Liver (tissue), 3 donors: ENCODE data around the gene RPS6KA5.

ENCODE experiments used
- TAF1 ChIP-seq: conservative IDR thresholded peaks from 2 replicates; pipeline ENCODE4 v1.6.1; 2016; ENCODE audit warnings: antibody characterized with exemption, mild to moderate bottlenecking
- YY1 ChIP-seq: IDR thresholded peaks from 2 replicates; pipeline ENCODE4 v1.6.1; 2016; ENCODE audit warnings: antibody characterized with exemption, mild to moderate bottlenecking
- TF ChIP-seq, protein P1 (sequence below): fragments of 150-350 bp; IDR thresholded peaks from 2 replicates; pipeline ENCODE4 v1.5.1; 2017; ENCODE audit warnings: improper control_type of control experiment, low read depth, low read length; ENCODE audit not compliant: missing input control
- TF ChIP-seq, protein P2 (sequence below): IDR thresholded peaks from 2 replicates; pipeline ENCODE4 v1.6.1; 2016; ENCODE audit warnings: antibody characterized with exemption, mild to moderate bottlenecking
- TF ChIP-seq, protein P3 (sequence below): IDR thresholded peaks from 2 replicates; pipeline ENCODE4 v1.6.1; 2016; ENCODE audit warnings: antibody characterized with exemption
- TF ChIP-seq, protein P4 (sequence below): IDR thresholded peaks from 2 replicates; pipeline ENCODE4 v1.6.1; 2016; ENCODE audit warnings: antibody characterized with exemption
- donor health status: healthy.
- donor health status: healthy.

DNA sequence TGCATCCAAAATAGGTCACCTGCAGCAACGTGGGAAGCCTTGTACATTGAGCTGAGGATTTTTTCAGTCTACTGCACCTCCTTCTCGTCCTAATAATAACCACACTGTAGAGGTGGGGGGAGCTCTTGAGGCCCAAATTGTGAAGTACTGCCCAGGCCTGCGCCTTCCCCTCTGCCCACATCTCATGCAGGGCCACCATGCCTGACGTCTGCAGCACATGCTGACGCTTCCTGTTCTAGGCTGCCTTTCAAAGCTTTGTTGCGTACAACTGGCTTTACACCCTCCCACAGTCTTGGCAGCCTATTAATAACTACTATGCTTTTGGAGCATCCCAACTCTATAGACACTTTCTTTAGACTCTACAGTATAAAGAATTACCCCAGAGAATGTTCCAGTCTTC, 217.7 kb downstream of the RPS6KA5 start:
- TF ChIP-seq, protein P1, sequence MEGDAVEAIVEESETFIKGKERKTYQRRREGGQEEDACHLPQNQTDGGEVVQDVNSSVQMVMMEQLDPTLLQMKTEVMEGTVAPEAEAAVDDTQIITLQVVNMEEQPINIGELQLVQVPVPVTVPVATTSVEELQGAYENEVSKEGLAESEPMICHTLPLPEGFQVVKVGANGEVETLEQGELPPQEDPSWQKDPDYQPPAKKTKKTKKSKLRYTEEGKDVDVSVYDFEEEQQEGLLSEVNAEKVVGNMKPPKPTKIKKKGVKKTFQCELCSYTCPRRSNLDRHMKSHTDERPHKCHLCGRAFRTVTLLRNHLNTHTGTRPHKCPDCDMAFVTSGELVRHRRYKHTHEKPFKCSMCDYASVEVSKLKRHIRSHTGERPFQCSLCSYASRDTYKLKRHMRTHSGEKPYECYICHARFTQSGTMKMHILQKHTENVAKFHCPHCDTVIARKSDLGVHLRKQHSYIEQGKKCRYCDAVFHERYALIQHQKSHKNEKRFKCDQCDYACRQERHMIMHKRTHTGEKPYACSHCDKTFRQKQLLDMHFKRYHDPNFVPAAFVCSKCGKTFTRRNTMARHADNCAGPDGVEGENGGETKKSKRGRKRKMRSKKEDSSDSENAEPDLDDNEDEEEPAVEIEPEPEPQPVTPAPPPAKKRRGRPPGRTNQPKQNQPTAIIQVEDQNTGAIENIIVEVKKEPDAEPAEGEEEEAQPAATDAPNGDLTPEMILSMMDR: no peak
- TF ChIP-seq TAF1 (no peak), YY1 (no peak)
- TF ChIP-seq, protein P2, sequence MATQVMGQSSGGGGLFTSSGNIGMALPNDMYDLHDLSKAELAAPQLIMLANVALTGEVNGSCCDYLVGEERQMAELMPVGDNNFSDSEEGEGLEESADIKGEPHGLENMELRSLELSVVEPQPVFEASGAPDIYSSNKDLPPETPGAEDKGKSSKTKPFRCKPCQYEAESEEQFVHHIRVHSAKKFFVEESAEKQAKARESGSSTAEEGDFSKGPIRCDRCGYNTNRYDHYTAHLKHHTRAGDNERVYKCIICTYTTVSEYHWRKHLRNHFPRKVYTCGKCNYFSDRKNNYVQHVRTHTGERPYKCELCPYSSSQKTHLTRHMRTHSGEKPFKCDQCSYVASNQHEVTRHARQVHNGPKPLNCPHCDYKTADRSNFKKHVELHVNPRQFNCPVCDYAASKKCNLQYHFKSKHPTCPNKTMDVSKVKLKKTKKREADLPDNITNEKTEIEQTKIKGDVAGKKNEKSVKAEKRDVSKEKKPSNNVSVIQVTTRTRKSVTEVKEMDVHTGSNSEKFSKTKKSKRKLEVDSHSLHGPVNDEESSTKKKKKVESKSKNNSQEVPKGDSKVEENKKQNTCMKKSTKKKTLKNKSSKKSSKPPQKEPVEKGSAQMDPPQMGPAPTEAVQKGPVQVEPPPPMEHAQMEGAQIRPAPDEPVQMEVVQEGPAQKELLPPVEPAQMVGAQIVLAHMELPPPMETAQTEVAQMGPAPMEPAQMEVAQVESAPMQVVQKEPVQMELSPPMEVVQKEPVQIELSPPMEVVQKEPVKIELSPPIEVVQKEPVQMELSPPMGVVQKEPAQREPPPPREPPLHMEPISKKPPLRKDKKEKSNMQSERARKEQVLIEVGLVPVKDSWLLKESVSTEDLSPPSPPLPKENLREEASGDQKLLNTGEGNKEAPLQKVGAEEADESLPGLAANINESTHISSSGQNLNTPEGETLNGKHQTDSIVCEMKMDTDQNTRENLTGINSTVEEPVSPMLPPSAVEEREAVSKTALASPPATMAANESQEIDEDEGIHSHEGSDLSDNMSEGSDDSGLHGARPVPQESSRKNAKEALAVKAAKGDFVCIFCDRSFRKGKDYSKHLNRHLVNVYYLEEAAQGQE: no peak
- TF ChIP-seq, protein P3, sequence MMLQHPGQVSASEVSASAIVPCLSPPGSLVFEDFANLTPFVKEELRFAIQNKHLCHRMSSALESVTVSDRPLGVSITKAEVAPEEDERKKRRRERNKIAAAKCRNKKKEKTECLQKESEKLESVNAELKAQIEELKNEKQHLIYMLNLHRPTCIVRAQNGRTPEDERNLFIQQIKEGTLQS: no peak
- TF ChIP-seq, protein P4, sequence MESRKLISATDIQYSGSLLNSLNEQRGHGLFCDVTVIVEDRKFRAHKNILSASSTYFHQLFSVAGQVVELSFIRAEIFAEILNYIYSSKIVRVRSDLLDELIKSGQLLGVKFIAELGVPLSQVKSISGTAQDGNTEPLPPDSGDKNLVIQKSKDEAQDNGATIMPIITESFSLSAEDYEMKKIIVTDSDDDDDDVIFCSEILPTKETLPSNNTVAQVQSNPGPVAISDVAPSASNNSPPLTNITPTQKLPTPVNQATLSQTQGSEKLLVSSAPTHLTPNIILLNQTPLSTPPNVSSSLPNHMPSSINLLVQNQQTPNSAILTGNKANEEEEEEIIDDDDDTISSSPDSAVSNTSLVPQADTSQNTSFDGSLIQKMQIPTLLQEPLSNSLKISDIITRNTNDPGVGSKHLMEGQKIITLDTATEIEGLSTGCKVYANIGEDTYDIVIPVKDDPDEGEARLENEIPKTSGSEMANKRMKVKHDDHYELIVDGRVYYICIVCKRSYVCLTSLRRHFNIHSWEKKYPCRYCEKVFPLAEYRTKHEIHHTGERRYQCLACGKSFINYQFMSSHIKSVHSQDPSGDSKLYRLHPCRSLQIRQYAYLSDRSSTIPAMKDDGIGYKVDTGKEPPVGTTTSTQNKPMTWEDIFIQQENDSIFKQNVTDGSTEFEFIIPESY: no peak
